NCI-H187 (cell line): ENCODE data around the gene PRKN.
"Not testable (repeated sequence)": the region's sequence is repeated elsewhere in the genome, so short reads cannot be mapped to it uniquely, and the experiment has no call there.

ENCODE experiments used
- DNase-seq, 2 experiments: peaks; one replicate each; lab custom pipeline; 2025; lab: John Stamatoyannopoulos, UW

The PRKN gene

GRCh38 chr6:162532283-162533008 lies 195.1 kb downstream of the PRKN start:
- no peak for DNase-seq

- not testable (repeated sequence) for DNase-seq
Observed at GRCh38 chr6:162531391-162531790, 196.2 kb downstream of the PRKN start.

GRCh38 chr6:162528538-162528937 lies 199.0 kb downstream of the PRKN start:
- no peak for DNase-seq

GRCh38 chr6:162526960-162527359 lies 200.6 kb downstream of the PRKN start:
- DNase-seq: no peak

- no peak for DNase-seq
Observed at GRCh38 chr6:162525181-162525580, 202.4 kb downstream of the PRKN start.

- DNase-seq: no peak
Observed at GRCh38 chr6:162512744-162513143, 214.8 kb downstream of the PRKN start.

GRCh38 chr6:162497389-162497788 lies 230.2 kb downstream of the PRKN start:
- no peak for DNase-seq

- DNase-seq: no peak
Observed at GRCh38 chr6:162493917-162494316, 233.6 kb downstream of the PRKN start.

- DNase-seq: no peak
Observed at GRCh38 chr6:162491637-162492036, 235.9 kb downstream of the PRKN start.

GRCh38 chr6:162489101-162489976 lies 238.2 kb downstream of the PRKN start:
- DNase-seq: no peak

- no peak for DNase-seq
Observed at GRCh38 chr6:162488444-162488843, 239.1 kb downstream of the PRKN start.

GRCh38 chr6:162485464-162485863 lies 242.1 kb downstream of the PRKN start:
- no peak for DNase-seq

- DNase-seq: no peak
Observed at GRCh38 chr6:162481938-162482337, 245.6 kb downstream of the PRKN start.

- no peak for DNase-seq
Observed at GRCh38 chr6:162481320-162481719, 246.2 kb downstream of the PRKN start.

- DNase-seq: no peak
Observed at GRCh38 chr6:162478192-162478671, 249.3 kb downstream of the PRKN start.

- DNase-seq: no peak
Observed at GRCh38 chr6:162474722-162475121, 252.8 kb downstream of the PRKN start.

GRCh38 chr6:162471842-162472241 lies 255.7 kb downstream of the PRKN start:
- no peak for DNase-seq

GRCh38 chr6:162468326-162468725 lies 259.2 kb downstream of the PRKN start:
- DNase-seq: no peak

GRCh38 chr6:162467679-162468078 lies 259.9 kb downstream of the PRKN start:
- DNase-seq: no peak

- DNase-seq: no peak
Observed at GRCh38 chr6:162463576-162463975, 264.0 kb downstream of the PRKN start.

GRCh38 chr6:162459985-162460384 lies 267.6 kb downstream of the PRKN start:
- DNase-seq: no peak

- no peak for DNase-seq
Observed at GRCh38 chr6:162450358-162450757, 277.2 kb downstream of the PRKN start.

- no peak for DNase-seq
Observed at GRCh38 chr6:162448294-162448693, 279.3 kb downstream of the PRKN start.
